Stimulated activated naive B cell treated with anti-CD40 and anti-IgM and Interleukin-4, amounts not matched to agents 10 μg/mL and 1 μg/mL and 100 μg/mL, for 72 hours (primary cell): ENCODE results near the gene KRT15.
A peak's percentile ranks its signal among the peaks of the same experiment; 100 is the strongest.

Experiments
- ATAC-seq, 2 donors: fragments of 150-1000 bp; cut with Tn5 transposase; replicated peaks; 2 replicates each; pipeline ENCODE4 v1.10.0; 2021; ENCODE audit warnings: moderate library complexity in 1 of 2
- DNase-seq: peaks from one replicate; pipeline ENCODE4 v3.0.0; 2021
- H3K27ac Mint-ChIP-seq: one replicate; pipeline ENCODE4 v1.8.0; 2022; ENCODE audit warnings: mild to moderate bottlenecking, mixed read lengths
- H3K27me3 Mint-ChIP-seq, 2 donors: one replicate each; pipeline ENCODE4 v1.8.0; 2022; ENCODE audit warnings: mixed read lengths in 2 of 2
- H3K36me3 Mint-ChIP-seq, 2 donors: one replicate each; pipeline ENCODE4 v1.8.0; 2022; ENCODE audit warnings: mixed read lengths in 2 of 2, mild to moderate bottlenecking in 1 of 2
- H3K4me1 Mint-ChIP-seq, 2 donors: one replicate each; pipeline ENCODE4 v1.8.0; 2022; ENCODE audit warnings: mixed read lengths in 2 of 2, mild to moderate bottlenecking in 1 of 2
- H3K4me3 Mint-ChIP-seq, 2 donors: one replicate each; pipeline ENCODE4 v1.8.0; 2022; ENCODE audit warnings: mild to moderate bottlenecking in 2 of 2, mixed read lengths in 2 of 2, moderate library complexity in 1 of 2
- H3K9me3 Mint-ChIP-seq, 2 donors: one replicate each; pipeline ENCODE4 v1.8.0; 2022; ENCODE audit warnings: mixed read lengths in 2 of 2, mild to moderate bottlenecking in 1 of 2

The KRT15 gene

GRCh38 chr17:41537990-41538389 lies 19.3 kb upstream of the KRT15 start:
- Mint-ChIP-seq H3K36me3 (no peaks in the 10 kb centered on the region), H3K4me3 (no peak overlapping the region), H3K27me3 (peaks cover 42 to 47% of the 10 kb centered on the region in 2 donors), H3K9me3 (no peaks in the 10 kb centered on the region), H3K27ac (no peak overlapping the region), H3K4me1 (no peaks in the 10 kb centered on the region)
- ATAC-seq, result no peak
- DNase-seq, result no peak

GRCh38 chr17:41537614-41537954 lies 18.9 kb upstream of the KRT15 start:
- Mint-ChIP-seq H3K4me1 (no peaks in the 10 kb centered on the region), H3K4me3 (no peak overlapping the region), H3K9me3 (no peaks in the 10 kb centered on the region), H3K27me3 (peaks cover 46 to 51% of the 10 kb centered on the region in 2 donors), H3K36me3 (no peaks in the 10 kb centered on the region), H3K27ac (no peak overlapping the region)
- ATAC-seq (no peak), DNase-seq (no peak)

- Mint-ChIP-seq H3K36me3 (no peaks in the 10 kb centered on the region), H3K4me3 (no peak overlapping the region), H3K4me1 (no peaks in the 10 kb centered on the region), H3K9me3 (no peaks in the 10 kb centered on the region), H3K27me3 (peaks cover 53 to 57% of the 10 kb centered on the region in 2 donors), H3K27ac (no peak overlapping the region)
- ATAC-seq, result no peak
- DNase-seq, result no peak
Observed at GRCh38 chr17:41536741-41537613, 18.3 kb upstream of the KRT15 start.

- ATAC-seq (no peak), DNase-seq (no peak)
- Mint-ChIP-seq H3K27me3 (peaks cover 61 to 63% of the 10 kb centered on the region in 2 donors), H3K27ac (no peak overlapping the region), H3K36me3 (no peaks in the 10 kb centered on the region), H3K4me1 (no peaks in the 10 kb centered on the region), H3K4me3 (no peak overlapping the region), H3K9me3 (no peaks in the 10 kb centered on the region)
Observed at GRCh38 chr17:41535764-41536481, 17.2 kb upstream of the KRT15 start.

- Mint-ChIP-seq H3K27ac (no peak overlapping the region), H3K4me3 (no peak overlapping the region), H3K9me3 (no peaks in the 10 kb centered on the region), H3K27me3 (peaks cover 67 to 72% of the 10 kb centered on the region in 2 donors), H3K36me3 (no peaks in the 10 kb centered on the region), H3K4me1 (no peaks in the 10 kb centered on the region)
- no peak for ATAC-seq
- DNase-seq, result no peak
Observed at GRCh38 chr17:41534899-41535546, 16.3 kb upstream of the KRT15 start.

GRCh38 chr17:41533613-41534012 lies 14.9 kb upstream of the KRT15 start:
- Mint-ChIP-seq H3K27me3 (peaks cover 77 to 84% of the 10 kb centered on the region in 2 donors), H3K4me3 (no peak overlapping the region), H3K27ac (no peak overlapping the region), H3K4me1 (peaks cover under 1 to 4% of the 10 kb centered on the region in 2 donors), H3K36me3 (no peaks in the 10 kb centered on the region), H3K9me3 (no peaks in the 10 kb centered on the region)
- ATAC-seq (no peak), DNase-seq (no peak)

GRCh38 chr17:41532947-41533570 lies 14.4 kb upstream of the KRT15 start:
- no peak overlapping the region for H3K27ac Mint-ChIP-seq
- H3K4me3 Mint-ChIP-seq, result no peak overlapping the region
- DNase-seq, result no peak
- peaks cover 6% of the 10 kb centered on the region in 2 donors for H3K4me1 Mint-ChIP-seq
- peaks cover 80 to 86% of the 10 kb centered on the region in 2 donors for H3K27me3 Mint-ChIP-seq
- H3K9me3 Mint-ChIP-seq, result no peaks in the 10 kb centered on the region
- no peaks in the 10 kb centered on the region for H3K36me3 Mint-ChIP-seq
- ATAC-seq, result no peak

- H3K9me3 Mint-ChIP-seq, result no peaks in the 10 kb centered on the region
- no peak for ATAC-seq
- H3K4me1 Mint-ChIP-seq, result peaks cover 13 to 17% of the 10 kb centered on the region in 2 donors
- H3K36me3 Mint-ChIP-seq, result no peaks in the 10 kb centered on the region
- H3K27ac Mint-ChIP-seq, result no peak overlapping the region
- peaks cover 80 to 87% of the 10 kb centered on the region in 2 donors for H3K27me3 Mint-ChIP-seq
- DNase-seq, result no peak
- no peak overlapping the region for H3K4me3 Mint-ChIP-seq
Observed at GRCh38 chr17:41531993-41532392, 13.3 kb upstream of the KRT15 start.

- Mint-ChIP-seq H3K36me3 (no peaks in the 10 kb centered on the region), H3K9me3 (no peaks in the 10 kb centered on the region), H3K27me3 (peaks cover 74 to 86% of the 10 kb centered on the region in 2 donors), H3K27ac (no peak overlapping the region), H3K4me3 (no peak overlapping the region), H3K4me1 (peaks cover 14 to 20% of the 10 kb centered on the region in 2 donors)
- ATAC-seq, result no peak
- no peak for DNase-seq
Observed at GRCh38 chr17:41530062-41531048, 11.7 kb upstream of the KRT15 start.

- ATAC-seq (no peak), DNase-seq (no peak)
- no peak overlapping the region for H3K27ac Mint-ChIP-seq
- H3K36me3 Mint-ChIP-seq, result no peaks in the 10 kb centered on the region
- no peak overlapping the region for H3K4me3 Mint-ChIP-seq
- no peaks in the 10 kb centered on the region for H3K9me3 Mint-ChIP-seq
- H3K27me3 Mint-ChIP-seq, result peaks cover 76 to 84% of the 10 kb centered on the region in 2 donors
- peaks cover 14 to 20% of the 10 kb centered on the region in 2 donors for H3K4me1 Mint-ChIP-seq
Observed at GRCh38 chr17:41529491-41529915, 10.8 kb upstream of the KRT15 start.

GRCh38 chr17:41528959-41529353 lies 10.3 kb upstream of the KRT15 start:
- Mint-ChIP-seq H3K27me3 (peaks cover 79 to 85% of the 10 kb centered on the region in 2 donors), H3K9me3 (no peaks in the 10 kb centered on the region), H3K36me3 (no peaks in the 10 kb centered on the region), H3K27ac (no peak overlapping the region), H3K4me3 (no peak overlapping the region), H3K4me1 (peaks cover 14 to 20% of the 10 kb centered on the region in 2 donors)
- DNase-seq (no peak), ATAC-seq (no peak)

- Mint-ChIP-seq H3K27ac (no peak overlapping the region), H3K4me1 (peaks cover 14 to 20% of the 10 kb centered on the region in 2 donors), H3K27me3 (peaks cover 64 to 81% of the 10 kb centered on the region in 2 donors), H3K36me3 (no peaks in the 10 kb centered on the region), H3K9me3 (no peaks in the 10 kb centered on the region), H3K4me3 (peak overlapping the region; percentile 41 to 51)
- ATAC-seq (peak in 1 of 2 donors; percentile 36), DNase-seq (no peak)
Observed at GRCh38 chr17:41527063-41528023, 8.7 kb upstream of the KRT15 start.
